PC-3 (cell line): ENCODE results near the gene RIMS4. TPM values are rescaled to one million over a fixed set of nuclear protein-coding genes. Genes with fewer than 3 reads are reported as not detected.

Experiments
- ATAC-seq: fragments of 200-7000 bp; cut with Tn5 transposase; 2 replicates; pipeline ENCODE4 v1.9.1; 2020; ENCODE audit warnings: mild to moderate bottlenecking, moderate library complexity
- BruUV-seq: library from RNA; stranded (reverse); fragments of 400-500 nt; replicated peaks from 2 replicates; lab custom pipeline; 2021; lab: Mats Ljungman, UMichigan
- CTCF ChIA-PET: fragments of 300-600 bp; sonication (Branson Sonifier 250); formaldehyde crosslinking; loops from one replicate; lab custom pipeline; 2022; ENCODE audit warnings: antibody characterized with exemption; lab: Charles Lee
- POLR2A ChIA-PET: fragments of 300-600 bp; sonication (Branson Sonifier 250); formaldehyde crosslinking; loops from one replicate; lab custom pipeline; 2022; ENCODE audit warnings: antibody characterized with exemption; ENCODE audit not compliant: unreplicated experiment; lab: Charles Lee
- DNase-seq: peaks from one replicate; pipeline ENCODE4 v3.0.0-alpha.2; 2015
- H2AFZ ChIP-seq: fragments of 300-600 bp; sonication (generic); 2 replicates; pipeline ENCODE4 v1.6.0; 2016; ENCODE audit warnings: antibody characterized with exemption, low read length
- H3F3A ChIP-seq: fragments of 300-600 bp; sonication (generic); one replicate; pipeline ENCODE4 v1.6.0; 2017; ENCODE audit warnings: antibody characterized with exemption, low read length, control low read depth, mild to moderate bottlenecking; ENCODE audit not compliant: unreplicated experiment
- H3K27ac ChIP-seq: fragments of 300-600 bp; sonication (generic); 2 replicates; pipeline ENCODE4 v1.5.1; 2016; ENCODE audit warnings: mild to moderate bottlenecking, low read length
- H3K27me3 ChIP-seq: fragments of 300-600 bp; sonication (generic); 2 replicates; pipeline ENCODE4 v1.6.1; 2016; ENCODE audit warnings: low read length, mixed read lengths
- H3K36me3 ChIP-seq: fragments of 300-600 bp; sonication (generic); 2 replicates; pipeline ENCODE4 v1.6.1; 2016; ENCODE audit warnings: low read depth, mixed run types, low read length, mixed read lengths
- H3K4me1 ChIP-seq: fragments of 300-600 bp; sonication (generic); 2 replicates; pipeline ENCODE4 v1.5.1; 2016; ENCODE audit warnings: low read length; ENCODE audit not compliant: insufficient read depth
- H3K4me2 ChIP-seq: fragments of 300-600 bp; sonication (generic); 2 replicates; pipeline ENCODE4 v1.6.0; 2016; ENCODE audit warnings: low read length
- H3K4me3 ChIP-seq: fragments of 300-600 bp; sonication (generic); 2 replicates; pipeline ENCODE4 v1.5.1; 2016; ENCODE audit warnings: mild to moderate bottlenecking, low read length, mixed read lengths
- H3K79me2 ChIP-seq: fragments of 300-600 bp; sonication (generic); 2 replicates; pipeline ENCODE4 v1.6.1; 2017; ENCODE audit warnings: low read length, mixed read lengths
- H3K9ac ChIP-seq: fragments of 300-600 bp; sonication (generic); 2 replicates; pipeline ENCODE4 v1.6.0; 2016; ENCODE audit warnings: mild to moderate bottlenecking, low read length
- H3K9me2 ChIP-seq: fragments of 300-600 bp; sonication (generic); replicated peaks from 2 replicates; pipeline ENCODE4 v1.6.1; 2016; ENCODE audit warnings: mixed run types, low read length, mixed read lengths
- H3K9me3 ChIP-seq: fragments of 300-600 bp; sonication (generic); 2 replicates; pipeline ENCODE4 v1.6.1; 2016; ENCODE audit warnings: low read length, mixed read lengths
- H4K20me1 ChIP-seq: fragments of 300-600 bp; sonication (generic); 2 replicates; pipeline ENCODE4 v1.6.1; 2016; ENCODE audit warnings: low read length, mixed read lengths
- EZH2 ChIP-seq: fragments of 300-600 bp; sonication (generic); IDR thresholded peaks from one replicate; pipeline ENCODE4 v1.6.1; 2017; ENCODE audit warnings: antibody characterized with exemption, mild to moderate bottlenecking, low read length; ENCODE audit not compliant: unreplicated experiment
- EZH2phosphoT487 ChIP-seq: fragments of 300-600 bp; sonication (generic); IDR thresholded peaks from 2 replicates; pipeline ENCODE4 v1.6.1; 2018; ENCODE audit warnings: mild to moderate bottlenecking, antibody characterized with exemption, low read length, borderline replicate concordance
- intact Hi-C: fragments of 100-400 bp; cut with micrococcal nuclease; formaldehyde crosslinking; loops from 2 replicates; pipeline ENCODE4 v1.9.0; 2023
- total RNA-seq: library from RNA; depleted of rRNA; stranded (reverse); fragments of >200 nt; gene quantifications from 2 replicates; pipeline ENCODE4 v1.2.3, GENCODE V29; 2014
- TF ChIP-seq, protein P1 (sequence below): fragments of 300-600 bp; sonication (generic); conservative IDR thresholded peaks from 2 replicates; pipeline ENCODE4 v1.5.1; 2017; ENCODE audit warnings: antibody characterized with exemption, low read depth, mild to moderate bottlenecking, low read length

RIMS4 gene
- total RNA-seq, 1 experiment from 2014 or later = 0.04 TPM

DNA sequence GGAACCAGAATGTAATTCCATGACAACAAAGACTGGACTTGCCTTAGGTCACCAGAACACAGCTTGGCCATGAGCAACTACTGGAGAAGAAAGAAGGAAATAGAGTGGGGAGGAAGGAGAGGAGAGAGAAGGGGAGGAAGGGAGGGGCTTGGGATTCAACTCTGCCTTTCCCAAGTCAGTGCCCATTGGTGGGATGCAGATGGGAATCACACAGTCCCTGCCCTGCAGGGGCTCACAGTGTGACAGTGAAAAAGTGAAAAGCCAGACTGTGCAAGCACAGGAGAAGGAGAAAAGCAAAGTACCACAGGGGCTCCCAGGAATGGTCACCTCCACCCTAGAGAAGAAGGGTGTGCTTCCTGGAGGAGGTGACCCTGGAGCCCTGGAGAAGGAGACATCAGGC is 14.0 kb downstream of the RIMS4 start:
- H3F3A ChIP-seq = no peaks in the 10 kb centered on the region
- intact Hi-C loops = no loop called here
- H3K9me3 ChIP-seq = no peaks in the 10 kb centered on the region
- POLR2A ChIA-PET = no interaction called here
- H3K4me1 ChIP-seq = no peaks in the 10 kb centered on the region
- no peak overlapping the region for H3K9ac ChIP-seq
- no TSS peak for BruUV-seq
- DNase-seq (no peak), ATAC-seq (no peak)
- H3K9me2 ChIP-seq = no peaks in the 10 kb centered on the region
- no peak overlapping the region for H3K27ac ChIP-seq
- no peaks in the 10 kb centered on the region for H3K79me2 ChIP-seq
- TF ChIP-seq, protein P1, sequence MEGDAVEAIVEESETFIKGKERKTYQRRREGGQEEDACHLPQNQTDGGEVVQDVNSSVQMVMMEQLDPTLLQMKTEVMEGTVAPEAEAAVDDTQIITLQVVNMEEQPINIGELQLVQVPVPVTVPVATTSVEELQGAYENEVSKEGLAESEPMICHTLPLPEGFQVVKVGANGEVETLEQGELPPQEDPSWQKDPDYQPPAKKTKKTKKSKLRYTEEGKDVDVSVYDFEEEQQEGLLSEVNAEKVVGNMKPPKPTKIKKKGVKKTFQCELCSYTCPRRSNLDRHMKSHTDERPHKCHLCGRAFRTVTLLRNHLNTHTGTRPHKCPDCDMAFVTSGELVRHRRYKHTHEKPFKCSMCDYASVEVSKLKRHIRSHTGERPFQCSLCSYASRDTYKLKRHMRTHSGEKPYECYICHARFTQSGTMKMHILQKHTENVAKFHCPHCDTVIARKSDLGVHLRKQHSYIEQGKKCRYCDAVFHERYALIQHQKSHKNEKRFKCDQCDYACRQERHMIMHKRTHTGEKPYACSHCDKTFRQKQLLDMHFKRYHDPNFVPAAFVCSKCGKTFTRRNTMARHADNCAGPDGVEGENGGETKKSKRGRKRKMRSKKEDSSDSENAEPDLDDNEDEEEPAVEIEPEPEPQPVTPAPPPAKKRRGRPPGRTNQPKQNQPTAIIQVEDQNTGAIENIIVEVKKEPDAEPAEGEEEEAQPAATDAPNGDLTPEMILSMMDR = no peak
- no peak for TF ChIP-seq EZH2
- TF ChIP-seq EZH2phosphoT487 = no peak
- peaks cover 51% of the 10 kb centered on the region for H3K27me3 ChIP-seq
- H4K20me1 ChIP-seq = no peaks in the 10 kb centered on the region
- H3K4me3 ChIP-seq = no peak overlapping the region
- H3K36me3 ChIP-seq = no peaks in the 10 kb centered on the region
- H3K4me2 ChIP-seq = no peak overlapping the region
- no peak overlapping the region for H2AFZ ChIP-seq
- CTCF ChIA-PET = no interaction called here

DNA sequence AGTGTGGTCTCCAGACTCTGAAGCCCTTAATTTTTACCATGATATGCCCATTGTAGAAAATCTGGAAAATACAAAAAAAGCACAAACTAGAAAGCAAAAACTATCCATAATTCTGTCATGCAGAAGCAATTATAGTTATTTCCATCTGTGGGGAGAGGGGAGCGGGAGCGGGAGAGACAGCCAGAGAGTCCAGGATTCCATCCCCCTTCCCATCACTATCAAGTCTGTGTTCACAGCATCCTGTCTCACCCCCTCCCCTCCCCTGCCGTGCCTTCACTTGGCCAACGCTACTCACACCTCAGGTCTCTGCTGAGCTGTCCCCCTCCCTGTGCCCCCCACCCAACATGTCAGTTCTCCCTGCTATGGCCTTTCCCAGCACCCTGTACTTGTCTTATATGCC is 14.5 kb downstream of the RIMS4 start:
- no peaks in the 10 kb centered on the region for H3K9me3 ChIP-seq
- H4K20me1 ChIP-seq = no peaks in the 10 kb centered on the region
- ATAC-seq (no peak), DNase-seq (no peak)
- no peaks in the 10 kb centered on the region for H3K4me1 ChIP-seq
- TF ChIP-seq EZH2 = no peak
- TF ChIP-seq, protein P1 = no peak
- H3F3A ChIP-seq = no peaks in the 10 kb centered on the region
- no peaks in the 10 kb centered on the region for H3K79me2 ChIP-seq
- intact Hi-C loops = no loop called here
- H3K27me3 ChIP-seq = peaks cover 56% of the 10 kb centered on the region
- no peak overlapping the region for H2AFZ ChIP-seq
- no peak overlapping the region for H3K9ac ChIP-seq
- H3K4me3 ChIP-seq = no peak overlapping the region
- H3K27ac ChIP-seq = no peak overlapping the region
- H3K36me3 ChIP-seq = no peaks in the 10 kb centered on the region
- ChIA-PET CTCF (no interaction called here), POLR2A (no interaction called here)
- no peaks in the 10 kb centered on the region for H3K9me2 ChIP-seq
- H3K4me2 ChIP-seq = no peak overlapping the region
- BruUV-seq = no TSS peak

DNA sequence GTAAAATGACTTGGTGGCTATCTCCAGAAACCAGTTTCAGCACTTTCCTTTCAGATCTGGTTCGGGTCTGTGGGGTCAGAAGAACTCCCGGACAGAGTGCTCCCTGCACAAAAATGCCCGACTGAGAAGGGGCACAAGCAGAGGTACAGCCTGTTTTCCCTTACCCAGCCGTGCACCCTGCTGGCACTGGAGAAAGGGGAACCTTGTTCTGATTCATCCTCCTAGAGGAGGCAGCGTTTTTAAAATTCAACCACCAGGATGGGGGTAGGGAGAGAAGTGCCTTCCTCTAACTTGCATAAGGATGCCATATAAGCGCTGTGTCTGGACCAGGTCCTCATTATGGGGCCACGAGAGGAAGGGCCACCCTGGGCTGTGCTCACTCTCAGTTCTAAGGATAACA is 17.6 kb downstream of the RIMS4 start:
- Histone ChIP-seq H3K9me3 (no peaks in the 10 kb centered on the region), H3K4me3 (no peak overlapping the region), H3K36me3 (no peaks in the 10 kb centered on the region), H4K20me1 (no peaks in the 10 kb centered on the region), H3F3A (no peaks in the 10 kb centered on the region), H3K27me3 (peaks cover 76% of the 10 kb centered on the region), H3K79me2 (no peaks in the 10 kb centered on the region), H2AFZ (no peak overlapping the region), H3K9ac (no peak overlapping the region), H3K9me2 (no peaks in the 10 kb centered on the region), H3K4me1 (no peaks in the 10 kb centered on the region), H3K27ac (no peak overlapping the region), H3K4me2 (no peak overlapping the region)
- TF ChIP-seq EZH2 (no peak), EZH2phosphoT487 (no peak)
- TF ChIP-seq, protein P1 = no peak
- CTCF ChIA-PET = no interaction called here
- POLR2A ChIA-PET = no interaction called here
- no TSS peak for BruUV-seq
- DNase-seq = no peak
- no peak for ATAC-seq
- intact Hi-C loops = no loop called here
